GM21360 (cell line): ENCODE measurements around the gene HTR3C.
A peak's percentile ranks its signal among the peaks of the same experiment; 100 is the strongest.
"Not testable (repeated sequence)": the region's sequence is repeated elsewhere in the genome, so short reads cannot be mapped to it uniquely, and the experiment has no call there.

Experiments
- ATAC-seq: cut with Tn5 transposase; IDR thresholded peaks from one replicate; pipeline ENCODE4 v1.9.1; 2021; ENCODE audit warnings: mild to moderate bottlenecking, moderate library complexity; ENCODE audit not compliant: unreplicated experiment

The HTR3C gene, protein sequence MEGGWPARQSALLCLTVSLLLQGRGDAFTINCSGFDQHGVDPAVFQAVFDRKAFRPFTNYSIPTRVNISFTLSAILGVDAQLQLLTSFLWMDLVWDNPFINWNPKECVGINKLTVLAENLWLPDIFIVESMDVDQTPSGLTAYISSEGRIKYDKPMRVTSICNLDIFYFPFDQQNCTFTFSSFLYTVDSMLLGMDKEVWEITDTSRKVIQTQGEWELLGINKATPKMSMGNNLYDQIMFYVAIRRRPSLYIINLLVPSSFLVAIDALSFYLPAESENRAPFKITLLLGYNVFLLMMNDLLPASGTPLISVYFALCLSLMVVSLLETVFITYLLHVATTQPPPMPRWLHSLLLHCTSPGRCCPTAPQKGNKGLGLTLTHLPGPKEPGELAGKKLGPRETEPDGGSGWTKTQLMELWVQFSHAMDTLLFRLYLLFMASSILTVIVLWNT

DNA sequence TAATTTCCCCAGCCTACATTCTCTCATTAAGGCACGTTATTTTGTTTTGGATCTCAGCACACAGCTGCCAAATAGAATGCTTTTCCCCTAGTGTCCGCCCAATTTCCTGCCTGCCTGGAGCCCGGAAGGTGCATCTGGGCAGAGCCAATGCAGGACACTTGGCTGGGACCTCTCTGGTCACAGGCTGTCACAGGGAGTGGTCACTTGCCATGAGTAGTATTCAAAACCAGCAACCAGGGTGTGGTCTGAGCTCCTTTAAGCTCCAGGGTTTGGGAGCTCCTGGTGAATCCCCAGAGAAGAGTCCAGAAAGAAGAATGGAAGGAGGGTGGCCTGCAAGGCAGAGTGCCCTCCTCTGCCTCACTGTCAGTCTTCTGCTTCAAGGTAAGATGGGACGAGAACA is at the start of gene HTR3C:
HTR3C (plus strand) TSS at position 281 of the 400 bp plus-strand sequence; CDS start at position 315, 34 bp downstream.
- no peak for ATAC-seq

- ATAC-seq: no peak
Measured at GRCh38 chr3:184003187-184003967, 49.5 kb upstream of the HTR3C start.

- no peak for ATAC-seq
Measured at GRCh38 chr3:184004476-184004875, 48.4 kb upstream of the HTR3C start.

GRCh38 chr3:184005941-184006507 is 46.8 kb upstream of the HTR3C start:
- ATAC-seq: peak; percentile 89

- not testable (repeated sequence) for ATAC-seq
Measured at GRCh38 chr3:184007143-184007813, 45.6 kb upstream of the HTR3C start.

GRCh38 chr3:184008161-184008560 is 44.7 kb upstream of the HTR3C start:
- no peak for ATAC-seq

- no peak for ATAC-seq
Measured at GRCh38 chr3:184011230-184011876, 41.5 kb upstream of the HTR3C start.

- no peak for ATAC-seq
Measured at GRCh38 chr3:184011937-184012889, 40.6 kb upstream of the HTR3C start.

GRCh38 chr3:184015381-184016019 is 37.3 kb upstream of the HTR3C start:
- no peak for ATAC-seq

GRCh38 chr3:184016169-184016570 is 36.7 kb upstream of the HTR3C start:
- no peak for ATAC-seq

DNA sequence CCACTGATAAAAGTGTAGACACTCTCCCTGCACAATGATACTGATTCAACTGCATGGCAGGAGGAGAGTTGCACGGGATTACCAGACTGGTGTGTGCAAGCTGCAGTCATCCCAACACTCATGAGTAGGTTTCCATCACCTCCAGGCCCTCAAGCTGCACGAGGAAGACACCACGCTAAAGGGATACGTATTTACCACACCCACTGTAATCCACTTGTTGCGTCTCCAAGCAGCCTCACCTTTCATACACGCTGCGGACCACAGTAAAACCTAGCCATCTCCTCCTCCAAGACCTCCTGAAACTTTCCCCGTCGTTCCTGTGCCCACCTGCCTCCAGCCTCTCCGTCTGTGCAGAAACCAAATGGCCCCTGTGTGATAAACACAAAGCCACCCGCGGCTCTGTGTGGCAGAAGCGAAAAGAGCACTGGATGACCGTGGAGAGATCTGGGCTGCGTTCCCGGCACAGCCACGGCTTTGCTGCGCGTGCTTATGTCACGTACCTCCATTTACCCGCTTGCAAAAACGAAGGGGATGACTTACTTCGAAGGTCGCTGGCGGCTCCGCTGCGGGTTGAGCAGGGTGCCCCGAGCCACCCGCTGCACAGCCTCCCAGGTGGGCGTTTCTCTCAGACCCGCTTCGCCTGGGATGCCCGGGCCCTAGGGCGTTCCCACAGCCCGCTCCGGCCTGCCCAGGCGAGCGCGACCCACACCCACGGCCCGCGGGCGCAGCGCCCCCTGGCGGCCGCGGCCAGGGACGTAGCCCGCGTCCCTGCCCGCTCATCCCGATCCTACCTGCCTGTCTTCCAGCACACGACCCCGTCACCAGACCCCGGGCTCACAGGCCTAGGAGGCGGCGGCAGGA is 35.8 kb upstream of the HTR3C start:
- peak; percentile 79 for ATAC-seq

- ATAC-seq: peak; percentile 87
Measured at GRCh38 chr3:184017672-184018423, 35.0 kb upstream of the HTR3C start, which contains the start of gene ABCC5. Gene ABCC5 (minus strand): TSS chr3:184017884. CDS start chr3:184014392, 3,492 bp downstream.

- ATAC-seq: no peak
Measured at GRCh38 chr3:184018424-184018973, 34.3 kb upstream of the HTR3C start.

- no peak for ATAC-seq
Measured at GRCh38 chr3:184022323-184022722, 30.5 kb upstream of the HTR3C start.

DNA sequence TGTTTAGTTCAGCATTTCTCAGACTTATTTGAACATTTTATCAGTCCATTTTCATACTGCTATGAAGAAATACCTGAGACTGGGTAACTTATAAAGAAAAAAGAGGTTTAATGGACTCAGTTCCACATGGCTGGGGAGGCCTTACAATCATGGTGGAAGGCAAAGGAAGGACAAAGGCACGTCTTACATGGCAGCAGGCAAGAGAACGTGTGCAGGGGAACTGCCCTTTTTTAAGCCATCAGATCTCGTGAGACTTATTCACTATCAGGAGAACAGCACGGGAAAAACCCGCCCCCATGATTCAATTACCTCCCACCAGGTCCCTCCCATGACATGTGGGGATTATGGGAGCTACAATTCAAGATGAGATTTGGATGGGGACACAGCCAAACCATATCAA is 27.6 kb upstream of the HTR3C start:
- ATAC-seq: not testable (repeated sequence)

GRCh38 chr3:184028275-184028890 is 24.5 kb upstream of the HTR3C start:
- not testable (repeated sequence) for ATAC-seq
